ENCODE measurements around the gene UNC13A.

UNC13A gene

GRCh38 chr19:17618936-17619335 is 69.2 kb downstream of the UNC13A start:
- TF ChIP-seq OSR1 (CRISPR knock-in tag; IDR thresholded peaks at IDR 0.05) (no peak), BACH2 (CRISPR knock-in tag; IDR thresholded peaks at IDR 0.05; ENCODE audit: borderline replicate concordance) (no peak), ZNF8 (CRISPR knock-in tag; IDR thresholded peaks at IDR 0.05) (no peak), TOX (CRISPR knock-in tag; IDR thresholded peaks at IDR 0.05; ENCODE audit: borderline replicate concordance) (no peak), PATZ1 (CRISPR knock-in tag; IDR thresholded peaks at IDR 0.05; ENCODE audit: borderline replicate concordance) (no peak), TSHZ2 (CRISPR knock-in tag; IDR thresholded peaks at IDR 0.05) (no peak), GLIS3 (CRISPR knock-in tag; IDR thresholded peaks at IDR 0.05) (no peak), ZNF70 (CRISPR knock-in tag; IDR thresholded peaks at IDR 0.05) (no peak), ARNTL (CRISPR knock-in tag; IDR thresholded peaks at IDR 0.05; ENCODE audit: borderline replicate concordance, low read depth) (no peak), TCF4 (CRISPR knock-in tag; IDR thresholded peaks at IDR 0.05; ENCODE audit: borderline replicate concordance) (no peak), ZC3H10 (CRISPR knock-in tag; IDR thresholded peaks at IDR 0.05) (no peak), CSRNP3 (CRISPR knock-in tag; IDR thresholded peaks at IDR 0.05) (no peak), ZNF565 (CRISPR knock-in tag; conservative IDR thresholded peaks at IDR 0.05; ENCODE audit: low read depth) (no peak), PPARA (CRISPR knock-in tag; IDR thresholded peaks at IDR 0.05; ENCODE audit: borderline replicate concordance) (no peak), POU6F1 (CRISPR knock-in tag; IDR thresholded peaks at IDR 0.05; ENCODE audit: borderline replicate concordance, low read depth) (no peak)
- ATAC-seq: no peak

GRCh38 chr19:17618281-17618903 is 69.8 kb downstream of the UNC13A start:
- no peak for ATAC-seq
- TF ChIP-seq ZFP30 (CRISPR knock-in tag; IDR thresholded peaks at IDR 0.05) (no peak), TCF4 (CRISPR knock-in tag; IDR thresholded peaks at IDR 0.05; ENCODE audit: borderline replicate concordance) (no peak), TSHZ2 (CRISPR knock-in tag; IDR thresholded peaks at IDR 0.05) (no peak), PPARA (CRISPR knock-in tag; IDR thresholded peaks at IDR 0.05; ENCODE audit: borderline replicate concordance) (no peak), ZNF8 (CRISPR knock-in tag; IDR thresholded peaks at IDR 0.05) (no peak), ZNF565 (CRISPR knock-in tag; conservative IDR thresholded peaks at IDR 0.05; ENCODE audit: low read depth) (no peak), ISL1 (CRISPR knock-in tag; IDR thresholded peaks at IDR 0.05) (no peak), BACH2 (CRISPR knock-in tag; IDR thresholded peaks at IDR 0.05; ENCODE audit: borderline replicate concordance) (no peak)

- ATAC-seq: no peak
- TF ChIP-seq ZNF8 (CRISPR knock-in tag; IDR thresholded peaks at IDR 0.05) (no peak), ZFP3 (CRISPR knock-in tag; IDR thresholded peaks at IDR 0.05) (peak; percentile 89)
Measured at GRCh38 chr19:17617807-17618192, 70.4 kb downstream of the UNC13A start.
